Thyroid gland (tissue), 4 donors: ENCODE measurements around the gene ASPHD1.

Experiments used
- CTCF ChIP-seq, 6 experiments: fragments of 200-600 bp in 3 of 6; fragments of 450-650 bp in 3 of 6; sonication (generic) in 3 of 6; IDR thresholded peaks; one replicate each; pipeline ENCODE4 v1.5.1; 2016 to 2019; ENCODE audit warnings: antibody characterized with exemption in 6 of 6, mild to moderate bottlenecking in 2 of 6, inconsistent platforms in 1 of 6, moderate library complexity in 1 of 6
- POLR2A ChIP-seq, 2 donors: fragments of 450-650 bp; IDR thresholded peaks; one replicate each; pipeline ENCODE4 v1.6.1; 2017; ENCODE audit warnings: antibody characterized with exemption in 2 of 2, mild to moderate bottlenecking in 2 of 2, moderate library complexity in 1 of 2

- no peak for TF ChIP-seq CTCF (IDR thresholded peaks at IDR 0.05)
- TF ChIP-seq POLR2A (IDR thresholded peaks at IDR 0.05), result no peak
These were observed 10.8 kb downstream of the ASPHD1 start for GRCh38 chr16:29910819-29911675.
